Astrocyte (in vitro differentiated cells and primary cell): Measurements from ENCODE around the gene SPAG7. TPM values are rescaled to one million over a fixed set of nuclear protein-coding genes. Genes with fewer than 3 reads are reported as not detected.

Source experiments
- DNase-seq: peaks from one replicate; pipeline ENCODE4 v3.0.0-alpha.2; 2010; ENCODE audit warnings: low read depth
- FAIRE-seq: peaks from 2 replicates; lab custom pipeline; 2011; peaks lifted over from hg19 to GRCh38; lab: Jason Lieb, UNC
- H2AFZ ChIP-seq: 2 replicates; pipeline ENCODE4 v1.6.0; 2012; ENCODE audit warnings: low read depth, low read length, inconsistent platforms
- H3K27ac ChIP-seq: 2 replicates; pipeline ENCODE4 v1.5.1; 2011; ENCODE audit warnings: low read depth, low read length, inconsistent platforms
- H3K27me3 ChIP-seq: 2 replicates; pipeline ENCODE4 v1.6.0; 2011; ENCODE audit warnings: low read length, inconsistent platforms; ENCODE audit not compliant: insufficient read depth
- H3K36me3 ChIP-seq: 2 replicates; pipeline ENCODE4 v1.5.1; 2011; ENCODE audit warnings: low read length, inconsistent platforms; ENCODE audit not compliant: insufficient read depth
- H3K4me1 ChIP-seq: 2 replicates; pipeline ENCODE4 v1.5.1; 2011; ENCODE audit warnings: low read length, inconsistent platforms; ENCODE audit not compliant: insufficient read depth
- H3K4me2 ChIP-seq: 2 replicates; pipeline ENCODE4 v1.6.0; 2012; ENCODE audit warnings: low read length, inconsistent platforms
- H3K4me3 ChIP-seq: 2 replicates; pipeline ENCODE4 v1.5.1; 2011; ENCODE audit warnings: low read depth, mild to moderate bottlenecking, low read length, inconsistent platforms; ENCODE audit not compliant: insufficient read depth
- H3K79me2 ChIP-seq: 2 replicates; pipeline ENCODE4 v1.6.0; 2012; ENCODE audit warnings: mild to moderate bottlenecking, low read length, inconsistent platforms; ENCODE audit not compliant: insufficient read depth
- H3K9ac ChIP-seq: 2 replicates; pipeline ENCODE4 v1.6.0; 2012; ENCODE audit warnings: mild to moderate bottlenecking, low read length, inconsistent platforms
- H3K9me3 ChIP-seq: 2 replicates; pipeline ENCODE4 v1.5.1; 2012; ENCODE audit warnings: low read depth, mild to moderate bottlenecking, low read length, inconsistent platforms; ENCODE audit not compliant: insufficient read depth
- H4K20me1 ChIP-seq: 2 replicates; pipeline ENCODE4 v1.6.0; 2012; ENCODE audit warnings: low read length, inconsistent platforms; ENCODE audit not compliant: insufficient read depth
- H3K27ac Mint-ChIP-seq: one replicate; pipeline ENCODE4 v1.8.0; 2021; ENCODE audit warnings: mild to moderate bottlenecking, mixed read lengths; ENCODE audit not compliant: unreplicated experiment
- H3K27me3 Mint-ChIP-seq: one replicate; pipeline ENCODE4 v1.8.0; 2021; ENCODE audit warnings: low read depth, mixed read lengths; ENCODE audit not compliant: unreplicated experiment
- H3K36me3 Mint-ChIP-seq: one replicate; pipeline ENCODE4 v1.8.0; 2021; ENCODE audit warnings: low read depth, mixed read lengths; ENCODE audit not compliant: unreplicated experiment
- H3K4me1 Mint-ChIP-seq: one replicate; pipeline ENCODE4 v1.8.0; 2021; ENCODE audit warnings: low read depth, mixed read lengths; ENCODE audit not compliant: unreplicated experiment
- H3K4me3 Mint-ChIP-seq: one replicate; pipeline ENCODE4 v1.8.0; 2021; ENCODE audit warnings: mild to moderate bottlenecking, moderate library complexity, mixed read lengths; ENCODE audit not compliant: unreplicated experiment
- H3K9me3 Mint-ChIP-seq: one replicate; pipeline ENCODE4 v1.8.0; 2021; ENCODE audit warnings: mild to moderate bottlenecking, mixed read lengths; ENCODE audit not compliant: unreplicated experiment
- CTCF ChIP-seq: IDR thresholded peaks from 2 replicates; pipeline ENCODE4 v1.5.1; 2011; ENCODE audit warnings: low read depth, mild to moderate bottlenecking, inconsistent platforms, low read length, moderate library complexity; ENCODE audit not compliant: insufficient read depth
- EZH2 ChIP-seq: IDR thresholded peaks from 2 replicates; pipeline ENCODE4 v1.6.1; 2012; ENCODE audit warnings: mild to moderate bottlenecking, low read length, inconsistent platforms; ENCODE audit not compliant: insufficient read depth
- total RNA-seq: library from RNA; stranded (reverse); gene quantifications from 2 replicates; pipeline ENCODE4 v1.2.1, GENCODE V29; 2021

Gene SPAG7
- total RNA-seq, 1 donor from 2014 or later, result 60.9 TPM

DNA sequence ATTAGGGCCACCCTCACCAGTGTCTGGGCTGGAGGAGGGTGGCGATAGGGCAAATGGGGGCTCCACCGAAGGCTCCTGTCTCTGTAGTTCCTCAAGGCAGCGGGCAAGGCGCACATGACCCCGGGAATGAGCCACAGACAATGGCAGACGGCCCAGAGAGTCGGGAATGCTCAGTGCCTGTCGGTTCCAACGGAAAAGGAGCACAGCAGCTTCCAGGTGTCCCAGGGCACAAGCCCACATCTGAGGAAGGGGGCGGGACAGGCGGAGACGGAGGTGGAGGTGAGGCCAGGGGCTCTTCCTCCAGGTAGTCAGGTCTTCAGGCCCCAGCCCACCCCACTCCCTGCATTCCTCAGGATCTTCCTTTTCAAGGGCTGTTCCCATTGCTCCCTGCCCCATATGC, 5.1 kb upstream of the SPAG7 start:
- H3K4me1 ChIP-seq, result peaks cover 23% of the 10 kb centered on the region
- peaks cover 32% of the 10 kb centered on the region for H3K36me3 Mint-ChIP-seq
- no peak overlapping the region for H3K27ac Mint-ChIP-seq
- H3K36me3 ChIP-seq, result peaks cover 10% of the 10 kb centered on the region
- no peak overlapping the region for H3K4me3 Mint-ChIP-seq
- no peak overlapping the region for H2AFZ ChIP-seq
- peaks cover 41% of the 10 kb centered on the region for H3K79me2 ChIP-seq
- H3K27me3 ChIP-seq, result no peaks in the 10 kb centered on the region
- no peak for FAIRE-seq
- H3K4me1 Mint-ChIP-seq, result peaks cover 24% of the 10 kb centered on the region
- no peak overlapping the region for H3K27ac ChIP-seq
- no peak overlapping the region for H3K9ac ChIP-seq
- no peak overlapping the region for H3K4me3 ChIP-seq
- TF ChIP-seq CTCF (no peak), EZH2 (no peak)
- peaks cover 41% of the 10 kb centered on the region for H4K20me1 ChIP-seq
- no peak for DNase-seq
- no peaks in the 10 kb centered on the region for H3K9me3 Mint-ChIP-seq
- no peaks in the 10 kb centered on the region for H3K9me3 ChIP-seq
- H3K4me2 ChIP-seq, result no peak overlapping the region
- H3K27me3 Mint-ChIP-seq, result no peaks in the 10 kb centered on the region

DNA sequence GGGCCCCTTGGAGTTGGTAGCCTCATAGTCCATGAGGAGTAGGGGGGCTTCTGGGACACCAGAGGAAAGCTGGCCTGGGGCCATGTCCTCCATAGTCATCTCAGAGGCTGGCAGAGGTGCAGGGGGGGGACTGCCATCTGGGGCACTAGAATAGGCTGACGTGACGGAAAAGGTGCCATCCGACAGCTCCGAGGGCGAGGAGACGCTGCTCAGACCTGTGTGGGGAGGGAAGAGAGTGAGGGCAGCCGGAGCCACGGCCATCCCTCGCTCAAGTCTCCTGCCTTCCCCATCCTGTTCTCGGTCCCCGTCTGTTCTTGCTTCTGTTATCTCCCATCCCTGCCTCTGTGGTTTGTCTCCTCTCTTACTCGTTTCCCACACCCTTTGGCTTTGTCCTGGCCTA, 4.7 kb upstream of the SPAG7 start:
- H3K4me3 ChIP-seq, result no peak overlapping the region
- Mint-ChIP-seq H3K4me1 (peaks cover 24% of the 10 kb centered on the region), H3K27me3 (no peaks in the 10 kb centered on the region), H3K27ac (no peak overlapping the region), H3K4me3 (no peak overlapping the region), H3K9me3 (no peaks in the 10 kb centered on the region), H3K36me3 (peaks cover 29% of the 10 kb centered on the region)
- TF ChIP-seq CTCF (no peak), EZH2 (no peak)
- FAIRE-seq, result no peak
- no peaks in the 10 kb centered on the region for H3K27me3 ChIP-seq
- H4K20me1 ChIP-seq, result peaks cover 41% of the 10 kb centered on the region
- H3K79me2 ChIP-seq, result peaks cover 41% of the 10 kb centered on the region
- H3K4me2 ChIP-seq, result no peak overlapping the region
- H3K27ac ChIP-seq, result no peak overlapping the region
- DNase-seq, result no peak
- peaks cover 10% of the 10 kb centered on the region for H3K36me3 ChIP-seq
- H3K4me1 ChIP-seq, result peaks cover 23% of the 10 kb centered on the region
- no peaks in the 10 kb centered on the region for H3K9me3 ChIP-seq
- H2AFZ ChIP-seq, result no peak overlapping the region
- H3K9ac ChIP-seq, result no peak overlapping the region

GRCh38 chr17:4971826-4972225, 4.2 kb upstream of the SPAG7 start:
- FAIRE-seq (no peak), DNase-seq (no peak)
- Histone ChIP-seq H4K20me1 (peaks cover 41% of the 10 kb centered on the region), H3K9me3 (no peaks in the 10 kb centered on the region), H3K9ac (no peak overlapping the region), H3K36me3 (peaks cover 9% of the 10 kb centered on the region), H3K4me1 (peaks cover 23% of the 10 kb centered on the region), H3K4me2 (no peak overlapping the region), H3K27me3 (no peaks in the 10 kb centered on the region), H3K27ac (no peak overlapping the region), H2AFZ (no peak overlapping the region), H3K79me2 (peaks cover 41% of the 10 kb centered on the region), H3K4me3 (no peak overlapping the region)
- Mint-ChIP-seq H3K27me3 (no peaks in the 10 kb centered on the region), H3K27ac (no peak overlapping the region), H3K36me3 (peaks cover 28% of the 10 kb centered on the region), H3K9me3 (no peaks in the 10 kb centered on the region), H3K4me3 (no peak overlapping the region), H3K4me1 (peaks cover 24% of the 10 kb centered on the region)
- TF ChIP-seq EZH2, result no peak
- no peak for TF ChIP-seq CTCF
